GM10847 (cell line): Measurements from ENCODE around the gene WBP2.
A peak's percentile ranks its signal among the peaks of the same experiment; 100 is the strongest.

Source experiments
- POLR2A ChIP-seq: IDR thresholded peaks from 2 replicates; pipeline ENCODE4 v1.6.1; 2011; ENCODE audit not compliant: insufficient read length; ENCODE audit errors: extremely low read depth

The WBP2 gene

GRCh38 chr17:75853433-75853832 lies 1.7 kb downstream of the WBP2 start:
- TF ChIP-seq POLR2A, result no peak

- no peak for TF ChIP-seq POLR2A
Measured at GRCh38 chr17:75850928-75851692, 4.0 kb downstream of the WBP2 start.

- TF ChIP-seq POLR2A, result no peak
Measured at GRCh38 chr17:75849724-75850123, 5.4 kb downstream of the WBP2 start.

GRCh38 chr17:75849279-75849646 lies 5.9 kb downstream of the WBP2 start:
- TF ChIP-seq POLR2A, result no peak

GRCh38 chr17:75848523-75849278 lies 6.4 kb downstream of the WBP2 start:
- TF ChIP-seq POLR2A, result no peak

GRCh38 chr17:75847614-75848522 lies 7.3 kb downstream of the WBP2 start:
- no peak for TF ChIP-seq POLR2A

- TF ChIP-seq POLR2A, result no peak
Measured at GRCh38 chr17:75846692-75847613, 8.2 kb downstream of the WBP2 start.

- no peak for TF ChIP-seq POLR2A
Measured at GRCh38 chr17:75845933-75846691, 9.0 kb downstream of the WBP2 start.

- no peak for TF ChIP-seq POLR2A
Measured at GRCh38 chr17:75845058-75845711, 9.9 kb downstream of the WBP2 start.

- TF ChIP-seq POLR2A, result no peak
Measured at GRCh38 chr17:75844530-75845057, 10.5 kb downstream of the WBP2 start.

- peak; percentile 36 for TF ChIP-seq POLR2A
Measured at GRCh38 chr17:75843577-75844529, 11.3 kb downstream of the WBP2 start, which contains the start of gene UNC13D. TSS of gene UNC13D (minus strand) at chr17:75844404. CDS start at chr17:75844337, 67 bp downstream.
